Duodenal mucosa (tissue), 2 donors: ENCODE measurements around the gene SLC35D1.

Experiments
- H3K27ac ChIP-seq: one replicate; pipeline ENCODE4 v1.7.0; 2013; ENCODE audit warnings: low read depth, low read length
- H3K27me3 ChIP-seq, 2 donors: one replicate each; pipeline ENCODE4 v1.7.0; 2013; ENCODE audit warnings: low read length in 2 of 2, control low read depth in 1 of 2; ENCODE audit not compliant: insufficient read depth in 2 of 2, control insufficient read depth in 1 of 2
- H3K36me3 ChIP-seq, 2 donors: one replicate each; pipeline ENCODE4 v1.7.0; 2013; ENCODE audit warnings: low read length in 2 of 2, control low read depth in 1 of 2; ENCODE audit not compliant: insufficient read depth in 2 of 2, control insufficient read depth in 1 of 2
- H3K4me1 ChIP-seq, 2 donors: one replicate each; pipeline ENCODE4 v1.7.0; 2013; ENCODE audit warnings: low read length in 2 of 2, control low read depth in 1 of 2; ENCODE audit not compliant: insufficient read depth in 2 of 2, control insufficient read depth in 1 of 2
- H3K4me3 ChIP-seq, 2 donors: one replicate each; pipeline ENCODE4 v1.7.0; 2013; ENCODE audit warnings: low read length in 2 of 2, low read depth in 1 of 2
- H3K9ac ChIP-seq, 2 donors: one replicate each; pipeline ENCODE4 v1.7.0; 2013; ENCODE audit warnings: low read length in 2 of 2, low read depth in 1 of 2
- H3K9me3 ChIP-seq, 2 donors: one replicate each; pipeline ENCODE4 v1.7.0; 2013; ENCODE audit warnings: low read length in 2 of 2, control low read depth in 1 of 2; ENCODE audit not compliant: control insufficient read depth in 1 of 2

The SLC35D1 gene

GRCh38 chr1:67052741-67053534 lies 1.0 kb downstream of the SLC35D1 start:
- Histone ChIP-seq H3K36me3 (peaks cover 3 to 26% of the 10 kb centered on the region in 2 donors), H3K9ac (peak overlapping the region; percentile 83 to 97), H3K27ac (peak overlapping the region; percentile 91), H3K4me3 (peak overlapping the region; percentile 92 to 96), H3K27me3 (no peaks in the 10 kb centered on the region), H3K4me1 (peaks cover 14 to 15% of the 10 kb centered on the region in 2 donors), H3K9me3 (no peaks in the 10 kb centered on the region)

- Histone ChIP-seq H3K36me3 (peaks cover 11 to 43% of the 10 kb centered on the region in 2 donors), H3K4me1 (peaks cover 14 to 15% of the 10 kb centered on the region in 2 donors), H3K4me3 (no peak overlapping the region), H3K9ac (no peak overlapping the region), H3K27ac (no peak overlapping the region), H3K9me3 (no peaks in the 10 kb centered on the region), H3K27me3 (no peaks in the 10 kb centered on the region)
These were observed 2.8 kb downstream of the SLC35D1 start for GRCh38 chr1:67051196-67051595.

- Histone ChIP-seq H3K36me3 (peaks cover 23 to 84% of the 10 kb centered on the region in 2 donors), H3K27ac (no peak overlapping the region)
These were observed 9.2 kb downstream of the SLC35D1 start for GRCh38 chr1:67044631-67045270.

GRCh38 chr1:67043366-67043765 lies 10.6 kb downstream of the SLC35D1 start:
- no peaks in the 10 kb centered on the region for H3K27me3 ChIP-seq
- no peak overlapping the region for H3K27ac ChIP-seq
- H3K9ac ChIP-seq = no peak overlapping the region
- H3K9me3 ChIP-seq = no peaks in the 10 kb centered on the region
- H3K36me3 ChIP-seq = peaks cover 20 to 79% of the 10 kb centered on the region in 2 donors
- peaks cover 0 to 10% of the 10 kb centered on the region in 2 donors for H3K4me1 ChIP-seq
- H3K4me3 ChIP-seq = no peak overlapping the region

More at GRCh38 chr1:67044631-67045270, 9.2 kb downstream of the SLC35D1 start:
- H3K9me3 ChIP-seq = no peaks in the 10 kb centered on the region
- H3K4me1 ChIP-seq = peaks cover 0 to 10% of the 10 kb centered on the region in 2 donors
- H3K9ac ChIP-seq = no peak overlapping the region
- no peaks in the 10 kb centered on the region for H3K27me3 ChIP-seq
- H3K4me3 ChIP-seq = no peak overlapping the region

- Histone ChIP-seq H3K27ac (no peak overlapping the region), H3K36me3 (peaks cover 13 to 71% of the 10 kb centered on the region in 2 donors), H3K4me3 (no peak overlapping the region)
These were observed 12.0 kb downstream of the SLC35D1 start for GRCh38 chr1:67041841-67042503.

GRCh38 chr1:67040405-67040804 lies 13.5 kb downstream of the SLC35D1 start:
- H3K27me3 ChIP-seq = no peaks in the 10 kb centered on the region
- no peak overlapping the region for H3K4me3 ChIP-seq
- H3K4me1 ChIP-seq = peaks cover 0 to 7% of the 10 kb centered on the region in 2 donors
- H3K9me3 ChIP-seq = no peaks in the 10 kb centered on the region
- peaks cover 13 to 66% of the 10 kb centered on the region in 2 donors for H3K36me3 ChIP-seq
- H3K27ac ChIP-seq = no peak overlapping the region
- no peak overlapping the region for H3K9ac ChIP-seq

More at GRCh38 chr1:67041841-67042503, 12.0 kb downstream of the SLC35D1 start:
- no peak overlapping the region for H3K9ac ChIP-seq
- H3K27me3 ChIP-seq = no peaks in the 10 kb centered on the region
- no peaks in the 10 kb centered on the region for H3K9me3 ChIP-seq
- H3K4me1 ChIP-seq = peaks cover 0 to 10% of the 10 kb centered on the region in 2 donors

GRCh38 chr1:67031859-67032247 lies 22.1 kb downstream of the SLC35D1 start:
- Histone ChIP-seq H3K4me1 (no peaks in the 10 kb centered on the region), H3K9me3 (no peaks in the 10 kb centered on the region), H3K36me3 (peaks cover 7 to 15% of the 10 kb centered on the region in 2 donors), H3K27me3 (no peaks in the 10 kb centered on the region), H3K9ac (no peak overlapping the region), H3K27ac (no peak overlapping the region), H3K4me3 (no peak overlapping the region)

- no peaks in the 10 kb centered on the region for H3K27me3 ChIP-seq
- no peaks in the 10 kb centered on the region for H3K9me3 ChIP-seq
- H3K9ac ChIP-seq = no peak overlapping the region
- H3K4me3 ChIP-seq = no peak overlapping the region
- H3K4me1 ChIP-seq = no peaks in the 10 kb centered on the region
- H3K36me3 ChIP-seq = peaks cover 7 to 13% of the 10 kb centered on the region in 2 donors
- no peak overlapping the region for H3K27ac ChIP-seq
These were observed 22.7 kb downstream of the SLC35D1 start for GRCh38 chr1:67031121-67031858.

GRCh38 chr1:67029472-67029871 lies 24.5 kb downstream of the SLC35D1 start:
- Histone ChIP-seq H3K27ac (no peak overlapping the region), H3K4me1 (no peaks in the 10 kb centered on the region), H3K9me3 (no peaks in the 10 kb centered on the region), H3K9ac (no peak overlapping the region), H3K27me3 (no peaks in the 10 kb centered on the region), H3K4me3 (no peak overlapping the region), H3K36me3 (peaks cover 8 to 11% of the 10 kb centered on the region in 2 donors)
